Liver (tissue), 9 donors: ENCODE data around the gene GUCA2A. TPM values are rescaled to one million over a fixed set of nuclear protein-coding genes. Genes with fewer than 3 reads are reported as not detected.

ENCODE experiments used
- DNase-seq: peaks from one replicate; pipeline ENCODE4 v3.0.0-alpha.2; 2017; ENCODE audit warnings: low spot score
- H3K27ac ChIP-seq, 2 donors: one replicate each; pipeline ENCODE4 v1.7.0; 2013; ENCODE audit warnings: inconsistent platforms in 2 of 2, low read length in 2 of 2, control low read depth in 1 of 2, low read depth in 1 of 2, mild to moderate bottlenecking in 1 of 2
- H3K27me3 ChIP-seq, 4 donors: one replicate each; pipeline versions ENCODE4 v1.6.1 to v1.7.0; 2013; ENCODE audit warnings: low read length in 3 of 4, inconsistent platforms in 1 of 4, mild to moderate bottlenecking in 1 of 4, moderate library complexity in 1 of 4; ENCODE audit not compliant: control insufficient read depth in 4 of 4, insufficient read depth in 4 of 4
- H3K36me3 ChIP-seq, 4 donors: one replicate each; pipeline versions ENCODE4 v1.6.1 to v1.7.0; 2013; ENCODE audit warnings: low read length in 3 of 4, mild to moderate bottlenecking in 3 of 4, low read depth in 1 of 4, moderate library complexity in 1 of 4; ENCODE audit not compliant: control insufficient read depth in 4 of 4, insufficient read depth in 3 of 4
- H3K4me1 ChIP-seq, 4 donors: one replicate each; pipeline versions ENCODE4 v1.6.1 to v1.7.0; 2013; ENCODE audit warnings: low read length in 3 of 4, mild to moderate bottlenecking in 3 of 4, moderate library complexity in 1 of 4; ENCODE audit not compliant: control insufficient read depth in 4 of 4, insufficient read depth in 4 of 4
- H3K4me3 ChIP-seq, 3 donors: one replicate each; pipeline versions ENCODE4 v1.6.1 to v1.7.0; 2013; ENCODE audit warnings: low read length in 3 of 3, control low read depth in 1 of 3, low read depth in 1 of 3, mild to moderate bottlenecking in 1 of 3
- H3K9ac ChIP-seq, 2 donors: one replicate each; pipeline ENCODE4 v1.7.0; 2013; ENCODE audit warnings: low read length in 2 of 2, mild to moderate bottlenecking in 2 of 2, moderate library complexity in 2 of 2, control low read depth in 1 of 2, low read depth in 1 of 2
- H3K9me3 ChIP-seq, 4 donors: one replicate each; pipeline versions ENCODE4 v1.6.1 to v1.7.0; 2013; ENCODE audit warnings: low read length in 3 of 4; ENCODE audit not compliant: control insufficient read depth in 4 of 4
- EGR1 ChIP-seq, 2 donors: IDR thresholded peaks; 2 replicates each; pipeline ENCODE4 v1.6.1; 2016 to 2018; ENCODE audit warnings: antibody characterized with exemption in 2 of 2, low read depth in 2 of 2
- FOXA1 ChIP-seq: IDR thresholded peaks from 2 replicates; pipeline ENCODE4 v1.6.1; 2016; ENCODE audit warnings: antibody characterized with exemption
- FOXA2 ChIP-seq: IDR thresholded peaks from 2 replicates; pipeline ENCODE4 v1.6.1; 2016; ENCODE audit warnings: antibody characterized with exemption
- GABPA ChIP-seq, 2 donors: IDR thresholded peaks in 1 of 2; conservative IDR thresholded peaks in 1 of 2; 2 replicates each; pipeline ENCODE4 v1.6.1; 2016; ENCODE audit warnings: antibody characterized with exemption in 2 of 2, mild to moderate bottlenecking in 1 of 2, moderate library complexity in 1 of 2
- HNF4A ChIP-seq, 2 donors: conservative IDR thresholded peaks; 2 replicates each; pipeline ENCODE4 v1.6.1; 2016; ENCODE audit warnings: antibody characterized with exemption in 2 of 2, mild to moderate bottlenecking in 2 of 2
- HNF4G ChIP-seq: IDR thresholded peaks from 2 replicates; pipeline ENCODE4 v1.6.1; 2016; ENCODE audit warnings: antibody characterized with exemption
- JUND ChIP-seq, 2 donors: IDR thresholded peaks; 2 replicates each; pipeline ENCODE4 v1.6.1; 2016; ENCODE audit warnings: antibody characterized with exemption in 2 of 2
- NR2F2 ChIP-seq: IDR thresholded peaks from 2 replicates; pipeline ENCODE4 v1.6.1; 2016; ENCODE audit warnings: antibody characterized with exemption
- RAD21 ChIP-seq, 2 donors: IDR thresholded peaks; 2 replicates each; pipeline ENCODE4 v1.6.1; 2016; ENCODE audit warnings: antibody characterized with exemption in 2 of 2, mild to moderate bottlenecking in 2 of 2
- RXRA ChIP-seq, 2 donors: IDR thresholded peaks; 2 replicates each; pipeline ENCODE4 v1.6.1; 2017 to 2018; ENCODE audit warnings: antibody characterized with exemption in 2 of 2, mild to moderate bottlenecking in 1 of 2
- SP1 ChIP-seq: IDR thresholded peaks from 2 replicates; pipeline ENCODE4 v1.6.1; 2018; ENCODE audit warnings: antibody characterized with exemption, mild to moderate bottlenecking
- TAF1 ChIP-seq: conservative IDR thresholded peaks from 2 replicates; pipeline ENCODE4 v1.6.1; 2016; ENCODE audit warnings: antibody characterized with exemption, mild to moderate bottlenecking
- YY1 ChIP-seq: IDR thresholded peaks from 2 replicates; pipeline ENCODE4 v1.6.1; 2016; ENCODE audit warnings: antibody characterized with exemption, mild to moderate bottlenecking
- WGBS: extraction: QIAGEN DNeasy Blood & Tissue Kit; methylation state at CpG from one replicate; pipeline ENCODE4 v1.1.7; 2013; 5-methylcytosine and 5-hydroxymethylcytosine counted together
- polyA plus RNA-seq, 2 donors: library from polyadenylated mRNA; stranded (reverse) in 1 of 2; unstranded in 1 of 2; fragments of 200-250 nt in 1 of 2; fragments of >200 nt in 1 of 2; fragmentation: Nextera tagmentation in 1 of 2; extraction: Ambion mirVana in 1 of 2; gene quantifications; one replicate each; pipeline versions ENCODE4 v1.2.1 to v1.2.3, GENCODE V29; 2013 to 2015
- total RNA-seq, 2 donors: library from RNA; depleted of rRNA; stranded (reverse); fragments of >200 nt; gene quantifications; one replicate each; pipeline ENCODE4 v1.2.3, GENCODE V29; 2014
- TF ChIP-seq, protein P1 (sequence below): IDR thresholded peaks from 2 replicates; pipeline ENCODE4 v1.6.1; 2016; ENCODE audit warnings: antibody characterized with exemption
- TF ChIP-seq, protein P2 (sequence below): IDR thresholded peaks from 2 replicates; pipeline ENCODE4 v1.6.1; 2016; ENCODE audit warnings: antibody characterized with exemption
- TF ChIP-seq, protein P3 (sequence below): fragments of 150-350 bp; IDR thresholded peaks from 2 replicates; pipeline ENCODE4 v1.5.1; 2017; ENCODE audit warnings: improper control_type of control experiment, low read depth, low read length; ENCODE audit not compliant: missing input control
- TF ChIP-seq, protein P4 (sequence below): IDR thresholded peaks from 2 replicates; pipeline ENCODE4 v1.6.1; 2016; ENCODE audit warnings: antibody characterized with exemption, mild to moderate bottlenecking
- TF ChIP-seq, protein P5 (sequence below): IDR thresholded peaks from 2 replicates; pipeline ENCODE4 v1.6.1; 2016; ENCODE audit warnings: antibody characterized with exemption
- donor health status: healthy.
- donor health status: healthy.
- donor health status: healthy.
- donor health status: healthy.
- donor health status: healthy.

Gene GUCA2A
- total and polyA plus RNA-seq, 4 donors: not detected

DNA sequence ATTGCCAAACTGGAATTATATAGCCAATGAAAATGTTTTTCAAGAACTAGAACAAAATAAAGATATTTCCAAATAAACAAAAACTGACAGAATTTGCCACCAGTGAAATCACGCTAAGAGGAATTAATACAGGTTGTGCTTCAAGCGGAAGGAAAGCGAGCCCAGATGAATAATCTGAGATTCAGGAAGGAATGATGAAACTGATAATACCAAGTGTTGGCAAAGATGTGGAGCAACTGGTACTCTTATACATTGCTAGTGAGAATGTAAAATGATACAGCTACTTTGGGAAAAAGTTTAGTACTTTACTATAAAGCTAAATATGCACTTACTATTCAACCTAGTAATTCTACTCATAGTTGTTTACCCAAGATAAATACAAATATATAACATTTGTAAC is 42.1 kb downstream of the GUCA2A start:
- DNase-seq: no peak
- over 99% methylated on average over 3 of the region's 3 CpGs for WGBS
- no peaks in the 10 kb centered on the region for H3K4me1 ChIP-seq
- no peak overlapping the region for H3K9ac ChIP-seq
- no peaks in the 10 kb centered on the region for H3K9me3 ChIP-seq
- no peaks in the 10 kb centered on the region for H3K27me3 ChIP-seq
- H3K36me3 ChIP-seq: no peaks in the 10 kb centered on the region
- TF ChIP-seq, protein P1, sequence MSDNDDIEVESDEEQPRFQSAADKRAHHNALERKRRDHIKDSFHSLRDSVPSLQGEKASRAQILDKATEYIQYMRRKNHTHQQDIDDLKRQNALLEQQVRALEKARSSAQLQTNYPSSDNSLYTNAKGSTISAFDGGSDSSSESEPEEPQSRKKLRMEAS: no peak
- TF ChIP-seq FOXA1: no peak
- no peak for TF ChIP-seq SP1
- no peak for TF ChIP-seq FOXA2
- TF ChIP-seq TAF1: no peak
- TF ChIP-seq RXRA (IDR thresholded peaks at IDR 0.05): no peak
- TF ChIP-seq GABPA (IDR thresholded peaks at IDR 0.05 in 1 of 2, conservative IDR thresholded peaks at IDR 0.05 in 1 of 2): no peak
- TF ChIP-seq, protein P2, sequence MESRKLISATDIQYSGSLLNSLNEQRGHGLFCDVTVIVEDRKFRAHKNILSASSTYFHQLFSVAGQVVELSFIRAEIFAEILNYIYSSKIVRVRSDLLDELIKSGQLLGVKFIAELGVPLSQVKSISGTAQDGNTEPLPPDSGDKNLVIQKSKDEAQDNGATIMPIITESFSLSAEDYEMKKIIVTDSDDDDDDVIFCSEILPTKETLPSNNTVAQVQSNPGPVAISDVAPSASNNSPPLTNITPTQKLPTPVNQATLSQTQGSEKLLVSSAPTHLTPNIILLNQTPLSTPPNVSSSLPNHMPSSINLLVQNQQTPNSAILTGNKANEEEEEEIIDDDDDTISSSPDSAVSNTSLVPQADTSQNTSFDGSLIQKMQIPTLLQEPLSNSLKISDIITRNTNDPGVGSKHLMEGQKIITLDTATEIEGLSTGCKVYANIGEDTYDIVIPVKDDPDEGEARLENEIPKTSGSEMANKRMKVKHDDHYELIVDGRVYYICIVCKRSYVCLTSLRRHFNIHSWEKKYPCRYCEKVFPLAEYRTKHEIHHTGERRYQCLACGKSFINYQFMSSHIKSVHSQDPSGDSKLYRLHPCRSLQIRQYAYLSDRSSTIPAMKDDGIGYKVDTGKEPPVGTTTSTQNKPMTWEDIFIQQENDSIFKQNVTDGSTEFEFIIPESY: no peak
- TF ChIP-seq, protein P3, sequence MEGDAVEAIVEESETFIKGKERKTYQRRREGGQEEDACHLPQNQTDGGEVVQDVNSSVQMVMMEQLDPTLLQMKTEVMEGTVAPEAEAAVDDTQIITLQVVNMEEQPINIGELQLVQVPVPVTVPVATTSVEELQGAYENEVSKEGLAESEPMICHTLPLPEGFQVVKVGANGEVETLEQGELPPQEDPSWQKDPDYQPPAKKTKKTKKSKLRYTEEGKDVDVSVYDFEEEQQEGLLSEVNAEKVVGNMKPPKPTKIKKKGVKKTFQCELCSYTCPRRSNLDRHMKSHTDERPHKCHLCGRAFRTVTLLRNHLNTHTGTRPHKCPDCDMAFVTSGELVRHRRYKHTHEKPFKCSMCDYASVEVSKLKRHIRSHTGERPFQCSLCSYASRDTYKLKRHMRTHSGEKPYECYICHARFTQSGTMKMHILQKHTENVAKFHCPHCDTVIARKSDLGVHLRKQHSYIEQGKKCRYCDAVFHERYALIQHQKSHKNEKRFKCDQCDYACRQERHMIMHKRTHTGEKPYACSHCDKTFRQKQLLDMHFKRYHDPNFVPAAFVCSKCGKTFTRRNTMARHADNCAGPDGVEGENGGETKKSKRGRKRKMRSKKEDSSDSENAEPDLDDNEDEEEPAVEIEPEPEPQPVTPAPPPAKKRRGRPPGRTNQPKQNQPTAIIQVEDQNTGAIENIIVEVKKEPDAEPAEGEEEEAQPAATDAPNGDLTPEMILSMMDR: no peak
- no peak for TF ChIP-seq RAD21 (IDR thresholded peaks at IDR 0.05)
- TF ChIP-seq JUND (IDR thresholded peaks at IDR 0.05): no peak
- no peak for TF ChIP-seq NR2F2
- TF ChIP-seq, protein P4, sequence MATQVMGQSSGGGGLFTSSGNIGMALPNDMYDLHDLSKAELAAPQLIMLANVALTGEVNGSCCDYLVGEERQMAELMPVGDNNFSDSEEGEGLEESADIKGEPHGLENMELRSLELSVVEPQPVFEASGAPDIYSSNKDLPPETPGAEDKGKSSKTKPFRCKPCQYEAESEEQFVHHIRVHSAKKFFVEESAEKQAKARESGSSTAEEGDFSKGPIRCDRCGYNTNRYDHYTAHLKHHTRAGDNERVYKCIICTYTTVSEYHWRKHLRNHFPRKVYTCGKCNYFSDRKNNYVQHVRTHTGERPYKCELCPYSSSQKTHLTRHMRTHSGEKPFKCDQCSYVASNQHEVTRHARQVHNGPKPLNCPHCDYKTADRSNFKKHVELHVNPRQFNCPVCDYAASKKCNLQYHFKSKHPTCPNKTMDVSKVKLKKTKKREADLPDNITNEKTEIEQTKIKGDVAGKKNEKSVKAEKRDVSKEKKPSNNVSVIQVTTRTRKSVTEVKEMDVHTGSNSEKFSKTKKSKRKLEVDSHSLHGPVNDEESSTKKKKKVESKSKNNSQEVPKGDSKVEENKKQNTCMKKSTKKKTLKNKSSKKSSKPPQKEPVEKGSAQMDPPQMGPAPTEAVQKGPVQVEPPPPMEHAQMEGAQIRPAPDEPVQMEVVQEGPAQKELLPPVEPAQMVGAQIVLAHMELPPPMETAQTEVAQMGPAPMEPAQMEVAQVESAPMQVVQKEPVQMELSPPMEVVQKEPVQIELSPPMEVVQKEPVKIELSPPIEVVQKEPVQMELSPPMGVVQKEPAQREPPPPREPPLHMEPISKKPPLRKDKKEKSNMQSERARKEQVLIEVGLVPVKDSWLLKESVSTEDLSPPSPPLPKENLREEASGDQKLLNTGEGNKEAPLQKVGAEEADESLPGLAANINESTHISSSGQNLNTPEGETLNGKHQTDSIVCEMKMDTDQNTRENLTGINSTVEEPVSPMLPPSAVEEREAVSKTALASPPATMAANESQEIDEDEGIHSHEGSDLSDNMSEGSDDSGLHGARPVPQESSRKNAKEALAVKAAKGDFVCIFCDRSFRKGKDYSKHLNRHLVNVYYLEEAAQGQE: no peak
- TF ChIP-seq HNF4G: no peak
- TF ChIP-seq, protein P5, sequence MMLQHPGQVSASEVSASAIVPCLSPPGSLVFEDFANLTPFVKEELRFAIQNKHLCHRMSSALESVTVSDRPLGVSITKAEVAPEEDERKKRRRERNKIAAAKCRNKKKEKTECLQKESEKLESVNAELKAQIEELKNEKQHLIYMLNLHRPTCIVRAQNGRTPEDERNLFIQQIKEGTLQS: no peak
- no peak for TF ChIP-seq YY1
- TF ChIP-seq EGR1 (IDR thresholded peaks at IDR 0.05; ENCODE audit: low read depth in 2 of 2): no peak
- no peak overlapping the region for H3K27ac ChIP-seq
- H3K4me3 ChIP-seq: no peak overlapping the region

DNA sequence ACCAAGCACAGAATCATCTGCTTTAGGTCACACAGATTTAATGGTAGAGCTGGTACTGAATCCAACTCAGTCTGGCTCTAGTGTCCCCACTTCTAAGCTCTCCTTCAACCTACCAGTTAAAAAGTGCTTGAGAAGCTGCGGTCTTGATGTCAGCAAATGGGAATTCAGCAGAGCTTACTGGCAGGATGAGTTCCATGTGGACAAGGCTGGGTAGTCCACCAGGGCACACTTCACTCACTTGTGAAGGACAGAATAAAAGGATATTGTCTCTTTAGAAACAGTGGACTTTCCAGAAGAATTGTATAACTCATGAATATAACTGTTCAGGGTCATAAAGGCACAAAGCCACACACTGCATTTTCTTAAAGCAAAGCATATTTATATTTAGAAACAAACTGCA is 46.4 kb downstream of the GUCA2A start:
- 78% methylated on average over 1 of the region's 1 CpG for WGBS
- no peaks in the 10 kb centered on the region for H3K27me3 ChIP-seq
- H3K27ac ChIP-seq: no peak overlapping the region
- no peak for DNase-seq
- no peak overlapping the region for H3K9ac ChIP-seq
- H3K9me3 ChIP-seq: no peaks in the 10 kb centered on the region
- H3K36me3 ChIP-seq: no peaks in the 10 kb centered on the region
- H3K4me1 ChIP-seq: no peaks in the 10 kb centered on the region
- TF ChIP-seq HNF4A (conservative IDR thresholded peaks at IDR 0.05) (no peak), RAD21 (IDR thresholded peaks at IDR 0.05) (no peak), YY1 (no peak), JUND (IDR thresholded peaks at IDR 0.05) (no peak), RXRA (IDR thresholded peaks at IDR 0.05) (no peak), TAF1 (no peak), FOXA1 (no peak), NR2F2 (no peak), FOXA2 (no peak)
- TF ChIP-seq, protein P1: no peak
- TF ChIP-seq, protein P2: no peak
- TF ChIP-seq, protein P5: no peak
- TF ChIP-seq, protein P3: no peak
- no peak overlapping the region for H3K4me3 ChIP-seq
